ENCODE data around the gene ZNF681.
"Not testable (repeated sequence)": the region's sequence is repeated elsewhere in the genome, so short reads cannot be mapped to it uniquely, and the experiment has no call there.

ZNF681 gene

GRCh38 chr19:23774106-23774505 is 15.4 kb upstream of the ZNF681 start:
- DNase-seq (ENCODE audit: low read depth in 2 of 2): no peak

- no peak for DNase-seq (ENCODE audit: low read depth in 2 of 2)
These were observed 14.0 kb upstream of the ZNF681 start for GRCh38 chr19:23772675-23773063.

- DNase-seq (ENCODE audit: low read depth in 2 of 2): no peak
These were observed 13.3 kb upstream of the ZNF681 start for GRCh38 chr19:23771761-23772674.

GRCh38 chr19:23771316-23771715 is 12.6 kb upstream of the ZNF681 start:
- no peak for DNase-seq (ENCODE audit: low read depth in 2 of 2)

- DNase-seq (ENCODE audit: low read depth in 2 of 2): no peak
These were observed 12.1 kb upstream of the ZNF681 start for GRCh38 chr19:23770672-23771250.

GRCh38 chr19:23769691-23770468 is 11.2 kb upstream of the ZNF681 start:
- DNase-seq (ENCODE audit: low read depth in 2 of 2): no peak

- DNase-seq (ENCODE audit: low read depth in 2 of 2): no peak
These were observed 8.3 kb upstream of the ZNF681 start for GRCh38 chr19:23766951-23767350.

- DNase-seq (ENCODE audit: low read depth in 2 of 2): no peak
These were observed 6.1 kb upstream of the ZNF681 start for GRCh38 chr19:23764781-23765180.

- peak; percentile 61 to 76 for DNase-seq (ENCODE audit: low read depth in 2 of 2)
These were observed 4.4 kb upstream of the ZNF681 start for GRCh38 chr19:23762884-23763711.

- DNase-seq (ENCODE audit: low read depth in 2 of 2): no peak
These were observed 3.8 kb upstream of the ZNF681 start for GRCh38 chr19:23762548-23762883.

- not testable (repeated sequence) for DNase-seq (ENCODE audit: low read depth in 2 of 2)
These were observed 1.6 kb upstream of the ZNF681 start for GRCh38 chr19:23760326-23760725.

- DNase-seq (ENCODE audit: low read depth in 2 of 2): not testable (repeated sequence)
These were observed 15.0 kb downstream of the ZNF681 start for GRCh38 chr19:23743633-23744232.

- DNase-seq (ENCODE audit: low read depth in 2 of 2): not testable (repeated sequence)
These were observed 27.8 kb downstream of the ZNF681 start for GRCh38 chr19:23730729-23731465.

GRCh38 chr19:23724161-23724560 is 34.5 kb downstream of the ZNF681 start:
- not testable (repeated sequence) for DNase-seq (ENCODE audit: low read depth in 2 of 2)

- DNase-seq (ENCODE audit: low read depth in 2 of 2): no peak
These were observed 39.9 kb downstream of the ZNF681 start for GRCh38 chr19:23718802-23719201.

GRCh38 chr19:23716792-23717191 is 41.9 kb downstream of the ZNF681 start:
- DNase-seq (ENCODE audit: low read depth in 2 of 2): no peak

GRCh38 chr19:23709347-23709746 is 49.3 kb downstream of the ZNF681 start:
- no peak for DNase-seq (ENCODE audit: low read depth in 2 of 2)

GRCh38 chr19:23706657-23707056 is 52.0 kb downstream of the ZNF681 start:
- DNase-seq (ENCODE audit: low read depth in 2 of 2): no peak

GRCh38 chr19:23699521-23699860 is 59.2 kb downstream of the ZNF681 start:
- DNase-seq (ENCODE audit: low read depth in 2 of 2): no peak

- no peak for DNase-seq (ENCODE audit: low read depth in 2 of 2)
These were observed 59.8 kb downstream of the ZNF681 start for GRCh38 chr19:23698711-23699520.

Data from stimulated activated CD8-positive, alpha-beta memory T cell treated with anti-CD3 and anti-CD28 coated beads, Interleukin-2, amount 100 ng/mL, for 48 hours (primary cell).